Bronchial epithelial cell (primary cell): ENCODE results near the gene ITGA6. TPM values are rescaled to one million over a fixed set of nuclear protein-coding genes. Genes with fewer than 3 reads are reported as not detected.
A peak's percentile ranks its signal among the peaks of the same experiment; 100 is the strongest.

Source experiments
- DNase-seq: peaks from one replicate; pipeline ENCODE4 v3.0.0-alpha.2; 2010; ENCODE audit warnings: low read depth
- FAIRE-seq: peaks from 2 replicates; lab custom pipeline; 2011; peaks lifted over from hg19 to GRCh38; lab: Jason Lieb, UNC
- H3K27me3 ChIP-seq: 2 replicates; pipeline ENCODE4 v1.5.1; 2011; ENCODE audit warnings: low read length; ENCODE audit not compliant: control insufficient read depth, insufficient read depth
- H3K36me3 ChIP-seq: 2 replicates; pipeline ENCODE4 v1.5.1; 2011; ENCODE audit warnings: low read length; ENCODE audit not compliant: control insufficient read depth, insufficient read depth
- H3K4me3 ChIP-seq: 2 replicates; pipeline ENCODE4 v1.5.1; 2011; ENCODE audit warnings: mild to moderate bottlenecking, low read depth, low read length, control low read depth
- CTCF ChIP-seq: IDR thresholded peaks from 2 replicates; pipeline ENCODE4 v1.5.1; 2011; ENCODE audit warnings: mild to moderate bottlenecking, moderate library complexity, low read length, control low read depth, inconsistent platforms; ENCODE audit not compliant: insufficient read depth, severe bottlenecking
- total RNA-seq: library from RNA; depleted of rRNA; stranded (reverse); fragments of >200 nt; gene quantifications from 2 replicates; pipeline ENCODE4 v1.2.1, GENCODE V29; 2014

The ITGA6 gene
- total RNA-seq, 1 donor from 2014 or later: 390 TPM

GRCh38 chr2:172552547-172553291 is 125.3 kb downstream of the ITGA6 start:
- no peak overlapping the region for H3K4me3 ChIP-seq
- H3K27me3 ChIP-seq: no peaks in the 10 kb centered on the region
- H3K36me3 ChIP-seq: no peaks in the 10 kb centered on the region
- no peak for FAIRE-seq
- no peak for TF ChIP-seq CTCF
- peak; percentile 71 for DNase-seq

- H3K36me3 ChIP-seq: no peaks in the 10 kb centered on the region
- H3K4me3 ChIP-seq: peak overlapping the region; percentile 86
- TF ChIP-seq CTCF: no peak
- H3K27me3 ChIP-seq: no peaks in the 10 kb centered on the region
- FAIRE-seq: no peak
- peak; percentile 25 for DNase-seq
Measured at GRCh38 chr2:172554352-172555271, 127.2 kb downstream of the ITGA6 start.

DNA sequence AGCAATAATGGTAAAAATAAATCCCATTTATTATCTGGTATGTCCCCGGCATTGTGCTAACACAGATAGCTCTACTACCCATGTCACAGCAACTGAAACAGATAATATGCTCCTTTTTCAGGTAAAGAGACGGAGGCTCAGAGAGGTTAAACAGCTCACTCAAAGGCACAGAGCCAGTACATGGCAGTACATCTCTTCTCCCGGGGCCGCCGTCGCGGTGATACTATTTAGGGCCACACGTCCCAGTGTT is 127.8 kb downstream of the ITGA6 start:
- H3K27me3 ChIP-seq: no peaks in the 10 kb centered on the region
- H3K4me3 ChIP-seq: peak overlapping the region; percentile 86
- FAIRE-seq (no peak), DNase-seq (no peak)
- TF ChIP-seq CTCF: no peak
- H3K36me3 ChIP-seq: peaks cover 2% of the 10 kb centered on the region

Other genes starting within 250 kb of the ITGA6 start
- gene PDK1, start 128.5 kb downstream of the ITGA6 start, total RNA-seq: 15.2 and 18.4 TPM in 2 replicates